Body of pancreas (tissue), 4 donors: ENCODE results near the gene CYREN. TPM values are rescaled to one million over a fixed set of nuclear protein-coding genes. Genes with fewer than 3 reads are reported as not detected.
"Not testable (repeated sequence)": the region's sequence is repeated elsewhere in the genome, so short reads cannot be mapped to it uniquely, and the experiment has no call there.

Source experiments
- ATAC-seq: fragments of 150-250 bp; one replicate; pipeline ENCODE4 v1.9.1; 2016
- DNase-seq, 4 donors: peaks; one replicate each; pipeline ENCODE4 v3.0.0-alpha.2; 2019
- H3K27ac ChIP-seq, 4 donors: fragments of 200-600 bp; sonication (generic); 1 replicate in 3 of 4; 2 replicates in 1 of 4; pipeline versions ENCODE4 v1.5.1 to v1.6.1; 2016 to 2019; ENCODE audit warnings: mild to moderate bottlenecking in 1 of 4, mixed read lengths in 1 of 4, moderate library complexity in 1 of 4
- H3K27me3 ChIP-seq, 2 donors: fragments of 200-600 bp; sonication (generic); one replicate each; pipeline ENCODE4 v1.6.0; 2016; ENCODE audit warnings: mild to moderate bottlenecking in 1 of 2
- H3K36me3 ChIP-seq, 2 donors: fragments of 200-600 bp; sonication (generic); replicated peaks in 1 of 2; 2 replicates each; pipeline ENCODE4 v1.5.1; 2016; ENCODE audit warnings: low read depth in 2 of 2; ENCODE audit not compliant: insufficient read depth in 1 of 2
- H3K4me1 ChIP-seq: fragments of 200-600 bp; sonication (generic); one replicate; pipeline ENCODE4 v1.6.0; 2016
- H3K4me3 ChIP-seq, 2 donors: fragments of 200-600 bp; sonication (generic); 1 replicate in 1 of 2; 2 replicates in 1 of 2; pipeline ENCODE4 v1.5.1; 2016 to 2019
- H3K9me3 ChIP-seq, 3 donors: fragments of 200-600 bp; sonication (generic); 1 replicate in 2 of 3; 2 replicates in 1 of 3; pipeline ENCODE4 v1.5.1; 2016
- CTCF ChIP-seq, 7 experiments: fragments of 450-650 bp in 4 of 7; fragments of 200-600 bp in 3 of 7; sonication (generic) in 3 of 7; IDR thresholded peaks; one replicate each; pipeline ENCODE4 v1.5.1; 2016 to 2019; ENCODE audit warnings: antibody characterized with exemption in 7 of 7
- POLR2A ChIP-seq, 3 donors: fragments of 450-650 bp; IDR thresholded peaks; one replicate each; pipeline ENCODE4 v1.6.1; 2016; ENCODE audit warnings: antibody characterized with exemption in 3 of 3, mild to moderate bottlenecking in 2 of 3
- WGBS, 2 donors: methylation state at CpG; one replicate each; pipeline ENCODE4 v1.1.5; 2017; 5-methylcytosine and 5-hydroxymethylcytosine counted together
- intact Hi-C: fragments of 100-400 bp; cut with DNase I; formaldehyde crosslinking; loops from one replicate; pipeline ENCODE4 v1.15.1; 2023
- total RNA-seq, 2 donors: library from RNA; depleted of rRNA; stranded (reverse); fragments of >200 nt; gene quantifications; one replicate each; pipeline ENCODE4 v1.1.0, GENCODE V29; 2016

CYREN gene
- total RNA-seq, 2 donors from 2014 or later, result 32.9 to 40.5 TPM

- H3K36me3 ChIP-seq, result no peaks in the 10 kb centered on the region
- H3K27ac ChIP-seq, result no peak overlapping the region
- TF ChIP-seq POLR2A (IDR thresholded peaks at IDR 0.05) (no peak), CTCF (IDR thresholded peaks at IDR 0.05) (no peak)
- 76 to 95% methylated on average over 2 to 3 of the region's 3 CpGs for WGBS, 2 donors
- no peaks in the 10 kb centered on the region for H3K27me3 ChIP-seq
- intact Hi-C loops, result no loop called here
- DNase-seq, result no peak
- H3K4me3 ChIP-seq, result no peak overlapping the region
- peaks cover 23% of the 10 kb centered on the region for H3K4me1 ChIP-seq
- no peak for ATAC-seq
- H3K9me3 ChIP-seq, result no peaks in the 10 kb centered on the region
Observed at GRCh38 chr7:135143885-135144668, 26.4 kb downstream of the CYREN start.

GRCh38 chr7:135129579-135129978, 40.9 kb downstream of the CYREN start:
- no peak for TF ChIP-seq CTCF (IDR thresholded peaks at IDR 0.05)
- no peak for TF ChIP-seq POLR2A (IDR thresholded peaks at IDR 0.05)
- H3K4me3 ChIP-seq, result no peak overlapping the region
- intact Hi-C loops, result no loop called here

DNA sequence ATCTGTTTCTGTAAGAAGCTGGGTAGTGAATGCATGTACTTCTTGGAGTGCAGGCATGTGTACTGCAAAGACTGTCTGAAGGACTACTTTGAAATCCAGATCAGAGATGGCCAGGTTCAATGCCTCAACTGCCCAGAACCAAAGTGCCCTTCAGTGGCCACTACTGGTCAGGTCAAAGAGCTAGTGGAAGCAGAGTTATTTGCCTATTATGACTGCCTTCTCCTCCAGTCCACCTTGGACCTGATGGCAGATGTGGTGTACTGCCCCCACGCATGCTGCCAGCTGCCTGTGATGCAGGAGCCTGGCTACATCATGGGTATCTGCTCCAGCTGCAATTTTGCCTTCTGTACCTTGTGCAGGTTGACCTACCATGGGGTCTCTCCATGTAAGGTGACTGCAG, 41.6 kb downstream of the CYREN start:
- no peaks in the 10 kb centered on the region for H3K9me3 ChIP-seq
- H3K27ac ChIP-seq, result no peak overlapping the region
- WGBS, 2 donors, result 80 to 85% methylated on average over 1 of the region's 1 CpG
- TF ChIP-seq POLR2A (IDR thresholded peaks at IDR 0.05), result no peak
- no peak for TF ChIP-seq CTCF (IDR thresholded peaks at IDR 0.05)
- DNase-seq (no peak), ATAC-seq (no peak)
- no peak overlapping the region for H3K4me3 ChIP-seq
- no peaks in the 10 kb centered on the region for H3K27me3 ChIP-seq
- H3K36me3 ChIP-seq, result no peaks in the 10 kb centered on the region
- no peaks in the 10 kb centered on the region for H3K4me1 ChIP-seq
- intact Hi-C loops, result no loop called here

More at GRCh38 chr7:135129579-135129978, 40.9 kb downstream of the CYREN start:
- DNase-seq (no peak), ATAC-seq (no peak)
- H3K27ac ChIP-seq, result no peak overlapping the region
- no peaks in the 10 kb centered on the region for H3K27me3 ChIP-seq
- H3K4me1 ChIP-seq, result no peaks in the 10 kb centered on the region
- H3K36me3 ChIP-seq, result no peaks in the 10 kb centered on the region
- no peaks in the 10 kb centered on the region for H3K9me3 ChIP-seq

- H3K27me3 ChIP-seq, H3K36me3 ChIP-seq, intact Hi-C loops, ATAC-seq, DNase-seq, H3K4me1 ChIP-seq, H3K9me3 ChIP-seq, H3K27ac ChIP-seq, H3K4me3 ChIP-seq: not testable (repeated sequence)
- WGBS, 2 donors, result 77 to 89% methylated on average over 3 of the region's 3 CpGs
Observed at GRCh38 chr7:135124631-135125030, 45.9 kb downstream of the CYREN start.

GRCh38 chr7:135121868-135122267, 48.6 kb downstream of the CYREN start:
- no peak for ATAC-seq
- no peaks in the 10 kb centered on the region for H3K9me3 ChIP-seq
- no peak for DNase-seq
- no peak overlapping the region for H3K27ac ChIP-seq
- intact Hi-C loops, result no loop called here
- no peak overlapping the region for H3K4me3 ChIP-seq
- H3K27me3 ChIP-seq, result no peaks in the 10 kb centered on the region
- H3K36me3 ChIP-seq, result no peaks in the 10 kb centered on the region
- no peaks in the 10 kb centered on the region for H3K4me1 ChIP-seq
- no peak for TF ChIP-seq POLR2A (IDR thresholded peaks at IDR 0.05)
- TF ChIP-seq CTCF (IDR thresholded peaks at IDR 0.05), result no peak
- WGBS, 2 donors, result 70 to 78% methylated on average over 6 of the region's 6 CpGs
